NCI-H1048 (cell line): Measurements from ENCODE around the gene GTF2F2.

Experiments
- DNase-seq: peaks from one replicate; lab custom pipeline; 2025; lab: John Stamatoyannopoulos, UW

The GTF2F2 gene

GRCh38 chr13:45333251-45333976 lies 213.1 kb downstream of the GTF2F2 start:
- DNase-seq = no peak
